Lung (tissue), 16 donors: ENCODE results near the gene ZNF48. TPM values are rescaled to one million over a fixed set of nuclear protein-coding genes. Genes with fewer than 3 reads are reported as not detected.
A peak's percentile ranks its signal among the peaks of the same experiment; 100 is the strongest.

Experiments
- ATAC-seq: fragments of 200-7000 bp; cut with Tn5 transposase; one replicate; pipeline ENCODE4 v1.9.1; 2020; ENCODE audit warnings: moderate number of reproducible peaks; ENCODE audit not compliant: insufficient read depth, low FRiP score
- DNase-seq, 3 donors: peaks; one replicate each; pipeline ENCODE4 v3.0.0-alpha.2; 2013 to 2017
- H3K27ac ChIP-seq, 2 donors: one replicate each; pipeline ENCODE4 v1.5.1; 2013; ENCODE audit warnings: mild to moderate bottlenecking in 2 of 2, moderate library complexity in 2 of 2, control low read depth in 1 of 2, inconsistent platforms in 1 of 2, low read depth in 1 of 2, low read length in 1 of 2
- H3K27me3 ChIP-seq, 3 donors: one replicate each; pipeline ENCODE4 v1.5.1; 2013; ENCODE audit warnings: low read length in 2 of 3; ENCODE audit not compliant: control insufficient read depth in 3 of 3, insufficient read depth in 3 of 3
- H3K36me3 ChIP-seq, 4 donors: one replicate each; pipeline ENCODE4 v1.5.1; 2013; ENCODE audit warnings: low read length in 4 of 4, mild to moderate bottlenecking in 1 of 4, moderate library complexity in 1 of 4; ENCODE audit not compliant: control insufficient read depth in 4 of 4, insufficient read depth in 4 of 4
- H3K4me1 ChIP-seq, 5 donors: one replicate each; pipeline ENCODE4 v1.5.1; 2013; ENCODE audit warnings: low read length in 5 of 5, mild to moderate bottlenecking in 2 of 5, moderate library complexity in 1 of 5; ENCODE audit not compliant: control insufficient read depth in 5 of 5, insufficient read depth in 5 of 5
- H3K4me3 ChIP-seq: one replicate; pipeline ENCODE4 v1.5.1; 2013; ENCODE audit warnings: mild to moderate bottlenecking, control low read depth, moderate library complexity
- H3K9ac ChIP-seq, 2 donors: one replicate each; pipeline ENCODE4 v1.5.1; 2013; ENCODE audit warnings: low read length in 2 of 2, control low read depth in 1 of 2; ENCODE audit not compliant: insufficient read depth in 1 of 2
- H3K9me3 ChIP-seq, 4 donors: one replicate each; pipeline ENCODE4 v1.5.1; 2013; ENCODE audit warnings: low read length in 3 of 4, mild to moderate bottlenecking in 1 of 4, moderate library complexity in 1 of 4; ENCODE audit not compliant: control insufficient read depth in 4 of 4, insufficient read depth in 3 of 4
- WGBS, 2 donors: extraction: QIAGEN DNeasy Blood & Tissue Kit; methylation state at CpG; one replicate each; pipeline ENCODE4 v1.1.7; 2013; 5-methylcytosine and 5-hydroxymethylcytosine counted together
- long read RNA-seq, 5 donors: transcript quantifications; one replicate each; lab custom pipeline, GENCODE V29; 2026
- polyA plus RNA-seq, 2 donors: library from polyadenylated mRNA; stranded (reverse); fragments of 200-250 nt; gene quantifications; one replicate each; pipeline ENCODE4 v1.2.1, GENCODE V29; 2013
- total RNA-seq, 2 donors: library from RNA; depleted of rRNA in 1 of 2; stranded (reverse); fragments of >200 nt in 1 of 2; gene quantifications; one replicate each; pipeline ENCODE4 v1.2.1, GENCODE V29; 2014 to 2021
- TF ChIP-seq, protein P1 (sequence below): IDR thresholded peaks from 2 replicates; pipeline ENCODE4 v1.5.1; 2012; ENCODE audit warnings: mild to moderate bottlenecking; ENCODE audit errors: control extremely low read depth, extremely low read depth
- donor health status: control.
- donor health status: control.
- donor health status: Bipolar disorder and iron deficiency.
- donor health status: healthy.
- donor health status: DM: yes; HTN: yes; CAD: no.

Gene ZNF48
- total RNA-seq (1 to 10 TPM; 5.3 to 8.0 TPM), polyA plus RNA-seq (1 to 10 TPM; 4.2 to 4.7 TPM)
- long read RNA-seq, donor 1, transcript ZNF48-203 (3 exons, 912 nt) = major isoform, 5 of 7 reads
- long read RNA-seq, donor 1, partial matches to known transcripts = 0 of 7 reads
- long read RNA-seq, donor 1, other reads (novel, unspliced or antisense) = 0 of 7 reads
- long read RNA-seq, donor 2, partial matches to known transcripts = 0 of 1 reads
- long read RNA-seq, donor 2, other reads (novel, unspliced or antisense) = 0 of 1 reads
- long read RNA-seq, donor 3, partial matches to known transcripts = 0 of 2 reads
- long read RNA-seq, donor 3, other reads (novel, unspliced or antisense) = 0 of 2 reads
- long read RNA-seq, donor 4, partial matches to known transcripts = 10 of 10 reads
- long read RNA-seq, donor 4, other reads (novel, unspliced or antisense) = 0 of 10 reads
- long read RNA-seq, donor 5, transcript ZNF48-203 (3 exons, 912 nt) = major isoform, 5 of 8 reads
- long read RNA-seq, donor 5, partial matches to known transcripts = 0 of 8 reads
- long read RNA-seq, donor 5, other reads (novel, unspliced or antisense) = 0 of 8 reads

DNA sequence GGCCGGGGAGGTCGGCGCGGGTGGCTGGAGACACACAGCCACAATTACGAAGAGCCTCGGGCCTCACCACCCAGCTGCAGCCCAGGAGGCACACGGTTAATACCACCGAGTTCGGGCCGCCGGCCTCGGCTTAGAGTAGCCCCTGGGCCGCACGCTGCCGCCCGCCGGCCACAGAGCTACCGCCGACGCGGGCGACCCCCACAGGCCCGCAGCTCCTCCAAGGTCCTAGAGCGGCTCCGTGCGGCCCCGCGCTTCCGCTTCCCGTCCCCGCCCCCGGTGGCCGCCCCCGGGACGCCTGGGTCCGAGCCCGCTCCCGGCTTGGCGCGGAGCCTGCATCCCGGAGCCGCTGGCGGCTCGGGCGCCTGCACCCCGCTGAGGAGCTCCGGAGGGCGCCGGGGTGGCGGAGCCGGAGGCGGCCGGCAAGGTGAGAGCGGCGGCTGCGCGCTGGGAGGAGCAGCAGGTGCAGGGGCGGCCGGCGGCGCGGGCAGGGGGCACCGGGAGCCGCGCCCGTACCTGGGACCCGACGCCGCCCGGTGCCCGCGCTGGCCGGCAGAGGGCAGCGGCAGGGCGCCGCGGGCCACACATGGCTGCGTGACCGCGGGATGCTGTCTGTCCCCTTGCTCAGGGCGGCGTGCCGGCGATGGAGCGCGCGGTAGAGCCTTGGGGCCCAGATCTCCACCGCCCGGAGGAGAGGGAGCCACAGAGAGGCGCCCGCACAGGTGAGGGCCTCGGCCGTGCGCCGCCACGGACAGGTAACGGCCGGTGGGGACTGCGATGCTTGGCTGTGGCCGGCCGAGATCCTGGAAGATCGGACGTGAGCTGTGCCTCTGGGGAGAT is at the start of gene ZNF48:
TSS of gene ZNF48 (plus strand) at position 266 of the 837 bp plus-strand sequence. CDS start at position 641, 375 bp downstream.
- Histone ChIP-seq H3K4me1 (peaks cover 0 to 23% (median 4%) of the 10 kb centered on the region in 5 donors), H3K27ac (peak within 1 kb of the TSS; percentile 86 to 95), H3K9me3 (no peaks in the 10 kb centered on the region), H3K36me3 (peaks cover 0 to 12% (median 2%) of the 10 kb centered on the region in 4 donors), H3K9ac (peak within 1 kb of the TSS; percentile 89 to 95), H3K27me3 (no peaks in the 10 kb centered on the region), H3K4me3 (peak within 1 kb of the TSS; percentile 96)
- TF ChIP-seq, protein P1, sequence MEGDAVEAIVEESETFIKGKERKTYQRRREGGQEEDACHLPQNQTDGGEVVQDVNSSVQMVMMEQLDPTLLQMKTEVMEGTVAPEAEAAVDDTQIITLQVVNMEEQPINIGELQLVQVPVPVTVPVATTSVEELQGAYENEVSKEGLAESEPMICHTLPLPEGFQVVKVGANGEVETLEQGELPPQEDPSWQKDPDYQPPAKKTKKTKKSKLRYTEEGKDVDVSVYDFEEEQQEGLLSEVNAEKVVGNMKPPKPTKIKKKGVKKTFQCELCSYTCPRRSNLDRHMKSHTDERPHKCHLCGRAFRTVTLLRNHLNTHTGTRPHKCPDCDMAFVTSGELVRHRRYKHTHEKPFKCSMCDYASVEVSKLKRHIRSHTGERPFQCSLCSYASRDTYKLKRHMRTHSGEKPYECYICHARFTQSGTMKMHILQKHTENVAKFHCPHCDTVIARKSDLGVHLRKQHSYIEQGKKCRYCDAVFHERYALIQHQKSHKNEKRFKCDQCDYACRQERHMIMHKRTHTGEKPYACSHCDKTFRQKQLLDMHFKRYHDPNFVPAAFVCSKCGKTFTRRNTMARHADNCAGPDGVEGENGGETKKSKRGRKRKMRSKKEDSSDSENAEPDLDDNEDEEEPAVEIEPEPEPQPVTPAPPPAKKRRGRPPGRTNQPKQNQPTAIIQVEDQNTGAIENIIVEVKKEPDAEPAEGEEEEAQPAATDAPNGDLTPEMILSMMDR = peak; percentile 20
- DNase-seq = peak; percentile 92 to 97 (median 94)
- WGBS, 2 donors = 1% methylated on average over 90 to 103 of the region's 103 CpGs
- peak; percentile 94 for ATAC-seq

DNA sequence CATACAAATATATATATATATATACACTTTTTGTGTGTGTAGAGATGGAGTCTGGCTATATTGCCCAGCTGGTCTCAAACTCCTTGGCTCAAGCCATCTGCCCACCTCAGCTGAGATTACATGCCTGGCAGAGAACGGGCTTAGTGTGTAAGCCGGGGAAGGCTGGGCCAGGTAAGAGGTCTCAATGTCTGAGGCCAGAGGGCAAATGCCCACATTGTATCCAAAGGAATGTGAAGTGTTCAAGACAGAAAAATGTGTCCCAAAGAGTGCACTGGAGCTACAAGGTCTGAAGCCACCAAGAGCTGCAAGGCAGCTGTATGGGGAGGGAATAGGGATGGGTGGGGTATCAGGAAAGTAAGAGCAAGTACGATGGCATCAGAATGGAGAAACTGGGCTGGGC is 48.9 kb upstream of the ZNF48 start:
- Histone ChIP-seq H3K27me3 (no peaks in the 10 kb centered on the region), H3K36me3 (peaks cover 0 to 6% (median 4%) of the 10 kb centered on the region in 4 donors), H3K4me1 (no peaks in the 10 kb centered on the region), H3K9ac (no peak overlapping the region), H3K4me3 (no peak overlapping the region), H3K27ac (no peak overlapping the region), H3K9me3 (no peaks in the 10 kb centered on the region)
- TF ChIP-seq, protein P1 = no peak
- no peak for DNase-seq
- no peak for ATAC-seq
- 88 to 94% methylated on average over 3 of the region's 3 CpGs for WGBS, 2 donors

DNA sequence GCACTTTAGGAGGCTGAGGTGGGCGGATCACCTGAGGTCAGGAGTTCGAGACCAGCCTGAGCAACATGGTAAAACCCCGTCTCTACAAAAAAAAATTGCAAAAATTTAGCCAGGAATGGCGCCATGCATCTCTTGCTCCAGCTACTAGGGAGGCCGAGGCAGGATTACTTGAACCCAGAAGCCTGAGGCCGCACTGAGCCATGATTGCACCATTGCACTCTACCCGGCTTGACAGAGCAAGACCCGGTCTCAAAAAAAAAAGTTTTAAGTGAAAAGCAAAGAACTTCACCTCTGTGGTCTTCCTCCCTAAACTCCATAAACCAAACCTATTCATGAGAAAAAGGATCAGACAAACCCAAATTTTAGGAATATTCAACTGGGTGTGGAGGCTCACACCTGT is 47.1 kb upstream of the ZNF48 start:
- 95 to 96% methylated on average over 8 of the region's 8 CpGs for WGBS, 2 donors
- DNase-seq (no peak), ATAC-seq (no peak)
- no peak overlapping the region for H3K4me3 ChIP-seq
- H3K9me3 ChIP-seq = no peaks in the 10 kb centered on the region
- no peak overlapping the region for H3K27ac ChIP-seq
- TF ChIP-seq, protein P1 = no peak
- H3K9ac ChIP-seq = no peak overlapping the region
- H3K4me1 ChIP-seq = peaks cover 0 to 9% (median 5%) of the 10 kb centered on the region in 5 donors
- H3K27me3 ChIP-seq = no peaks in the 10 kb centered on the region
- peaks cover 0 to 20% (median 11%) of the 10 kb centered on the region in 4 donors for H3K36me3 ChIP-seq
